BJ (cell line): Measurements from ENCODE around the gene PRAC1. TPM values are rescaled to one million over a fixed set of nuclear protein-coding genes. Genes with fewer than 3 reads are reported as not detected.

ENCODE experiments used
- CTCF ChIA-PET: fragments of 350-600 bp; formaldehyde crosslinking; extraction: SDS; loops from one replicate; lab custom pipeline; 2021; ENCODE audit warnings: antibody characterized with exemption, inconsistent platforms; lab: Yijun Ruan, JAX
- POLR2A ChIA-PET: fragments of 300-600 bp; sonication (Branson Sonifier 250); formaldehyde crosslinking; extraction: SDS; loops from one replicate; lab custom pipeline; 2021; ENCODE audit warnings: antibody characterized with exemption; lab: Charles Lee
- DNase-seq: peaks from one replicate; pipeline ENCODE4 v3.0.0-alpha.2; 2011; ENCODE audit warnings: low read depth
- H3K27me3 ChIP-seq: 2 replicates; pipeline ENCODE4 v1.6.0; 2011; ENCODE audit warnings: low read length; ENCODE audit not compliant: control insufficient read depth, insufficient read depth
- H3K36me3 ChIP-seq: 2 replicates; pipeline ENCODE4 v1.5.1; 2011; ENCODE audit warnings: low read length; ENCODE audit not compliant: control insufficient read depth, insufficient read depth
- H3K4me3 ChIP-seq: 2 replicates; pipeline ENCODE4 v1.5.1; 2011; ENCODE audit warnings: low read depth, mild to moderate bottlenecking, control low read depth, low read length
- polyA minus RNA-seq: library from RNA; depleted of rRNA, polyadenylated mRNA; stranded (reverse); fragments of >200 nt; gene quantifications from 2 replicates; pipeline ENCODE4 v1.2.3, GENCODE V29; 2011; rRNA and poly(A)+ RNA removed
- polyA plus RNA-seq: library from polyadenylated mRNA; depleted of rRNA; stranded (reverse); fragments of >200 nt; gene quantifications from 2 replicates; pipeline ENCODE4 v1.2.3, GENCODE V29; 2011; rRNA removed
- TF ChIP-seq, protein P1 (sequence below): IDR thresholded peaks from 2 replicates; pipeline ENCODE4 v1.5.1; 2011; ENCODE audit warnings: low read depth, mild to moderate bottlenecking, control low read depth, inconsistent platforms, low read length, moderate library complexity; ENCODE audit not compliant: insufficient read depth

The PRAC1 gene
- polyA plus RNA-seq (not detected in 2 replicates), polyA minus RNA-seq (not detected in 2 replicates)

GRCh38 chr17:48722201-48722907, at the start of gene PRAC1:
TSS of gene PRAC1 (minus strand) at chr17:48722518. CDS start at chr17:48722392, 126 bp downstream.
- POLR2A ChIA-PET, result no interaction called here
- no peaks in the 10 kb centered on the region for H3K36me3 ChIP-seq
- H3K27me3 ChIP-seq, result peaks cover 63% of the 10 kb centered on the region
- TF ChIP-seq, protein P1, sequence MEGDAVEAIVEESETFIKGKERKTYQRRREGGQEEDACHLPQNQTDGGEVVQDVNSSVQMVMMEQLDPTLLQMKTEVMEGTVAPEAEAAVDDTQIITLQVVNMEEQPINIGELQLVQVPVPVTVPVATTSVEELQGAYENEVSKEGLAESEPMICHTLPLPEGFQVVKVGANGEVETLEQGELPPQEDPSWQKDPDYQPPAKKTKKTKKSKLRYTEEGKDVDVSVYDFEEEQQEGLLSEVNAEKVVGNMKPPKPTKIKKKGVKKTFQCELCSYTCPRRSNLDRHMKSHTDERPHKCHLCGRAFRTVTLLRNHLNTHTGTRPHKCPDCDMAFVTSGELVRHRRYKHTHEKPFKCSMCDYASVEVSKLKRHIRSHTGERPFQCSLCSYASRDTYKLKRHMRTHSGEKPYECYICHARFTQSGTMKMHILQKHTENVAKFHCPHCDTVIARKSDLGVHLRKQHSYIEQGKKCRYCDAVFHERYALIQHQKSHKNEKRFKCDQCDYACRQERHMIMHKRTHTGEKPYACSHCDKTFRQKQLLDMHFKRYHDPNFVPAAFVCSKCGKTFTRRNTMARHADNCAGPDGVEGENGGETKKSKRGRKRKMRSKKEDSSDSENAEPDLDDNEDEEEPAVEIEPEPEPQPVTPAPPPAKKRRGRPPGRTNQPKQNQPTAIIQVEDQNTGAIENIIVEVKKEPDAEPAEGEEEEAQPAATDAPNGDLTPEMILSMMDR, result no peak
- DNase-seq, result no peak
- H3K4me3 ChIP-seq, result no peak within 1 kb of the TSS; the same call in none of the 2 replicates
- CTCF ChIA-PET, result interaction anchor here (1.3 to 10.4 kb wide), 10 partner anchors 22 to 162 kb away, joined by 3 to 152 read pairs (median 20); no protein-coding TSS in a partner anchor

GRCh38 chr17:48770954-48771353, 48.6 kb upstream of the PRAC1 start:
- CTCF ChIA-PET, result no interaction called here
- H3K27me3 ChIP-seq, result no peaks in the 10 kb centered on the region; the same call in none of the 2 replicates
- no peak for DNase-seq
- H3K4me3 ChIP-seq, result no peak overlapping the region
- POLR2A ChIA-PET, result no interaction called here
- TF ChIP-seq, protein P1, result no peak
- H3K36me3 ChIP-seq, result no peaks in the 10 kb centered on the region

DNA sequence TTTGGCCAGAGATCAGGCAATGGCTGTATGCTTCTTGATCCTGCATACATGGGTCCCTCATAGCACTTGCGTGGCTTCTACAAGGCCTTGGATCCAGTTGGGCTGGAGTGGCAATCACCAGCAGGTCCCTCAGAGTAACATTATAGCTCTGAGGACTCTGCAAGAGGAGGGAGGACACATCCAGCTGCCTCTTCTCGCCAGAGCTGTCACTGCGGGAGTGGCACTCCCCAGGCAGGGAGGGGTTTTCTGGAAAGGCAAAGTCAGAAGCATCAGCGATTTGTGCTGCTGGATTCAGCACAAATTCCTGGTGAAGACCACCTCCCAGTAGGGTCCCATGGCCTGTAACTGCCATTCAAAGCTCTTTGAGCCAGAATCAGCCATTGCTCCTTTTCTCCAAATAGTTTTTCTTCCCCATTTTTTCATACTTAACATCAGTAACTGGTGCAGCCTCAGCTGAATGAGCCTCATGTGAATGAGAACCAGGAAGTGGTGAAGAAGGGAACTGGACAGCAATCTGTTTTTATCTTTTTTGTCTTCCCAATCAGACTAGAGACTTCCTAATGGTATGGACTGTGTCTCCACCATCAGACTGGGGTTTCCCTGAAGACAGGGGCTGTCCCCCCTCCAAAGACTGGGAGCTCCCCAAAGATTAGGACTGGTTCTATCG, 46.8 kb upstream of the PRAC1 start:
- CTCF ChIA-PET, result interaction anchor here (1.0 to 3.0 kb wide), 4 partner anchors 45 to 110 kb away, joined by 3 to 19 read pairs (median 4); partner anchors contain the start of gene PRAC2
- POLR2A ChIA-PET, result no interaction called here
- Histone ChIP-seq H3K27me3 (peaks cover 2% of the 10 kb centered on the region), H3K36me3 (no peaks in the 10 kb centered on the region), H3K4me3 (no peak overlapping the region)
- no peak for DNase-seq
- TF ChIP-seq, protein P1, result no peak

- CTCF ChIA-PET, result interaction anchor here (3.0 kb wide), 1 partner anchor 43 kb away, joined by 19 read pairs; the partner anchor contains the start of gene PRAC2
- H3K36me3 ChIP-seq, result no peaks in the 10 kb centered on the region
- H3K4me3 ChIP-seq, result no peak overlapping the region
- H3K27me3 ChIP-seq, result peaks cover 10% of the 10 kb centered on the region
- no peak for DNase-seq
- POLR2A ChIA-PET, result no interaction called here
- TF ChIP-seq, protein P1, result no peak
These were observed 45.0 kb upstream of the PRAC1 start for GRCh38 chr17:48767263-48767774.

DNA sequence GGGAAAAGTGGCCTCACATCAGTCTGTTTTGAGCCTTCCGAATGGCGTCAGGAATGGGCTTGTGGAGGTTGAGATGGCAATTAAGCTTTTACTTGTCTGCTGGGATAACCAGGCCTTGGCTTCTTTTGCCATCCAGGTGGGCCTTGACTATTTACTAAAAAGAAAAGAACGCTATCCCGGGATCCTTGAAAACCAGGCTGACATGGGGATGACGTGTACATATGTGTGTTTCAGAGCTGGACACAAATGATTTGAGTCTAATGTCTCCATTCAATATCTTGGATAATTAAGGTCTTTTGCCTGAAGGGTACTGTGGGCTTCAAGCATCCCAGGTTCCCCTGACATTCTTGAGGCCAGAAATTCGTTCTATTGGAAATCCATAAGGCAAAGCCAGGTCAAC, 38.8 kb upstream of the PRAC1 start:
- Histone ChIP-seq H3K4me3 (no peak overlapping the region), H3K36me3 (no peaks in the 10 kb centered on the region), H3K27me3 (peaks cover 19% of the 10 kb centered on the region)
- TF ChIP-seq, protein P1, result no peak
- CTCF ChIA-PET, result interaction anchor here (0.8 kb wide), 1 partner anchor 30 kb away, joined by 3 read pairs; no protein-coding TSS in a partner anchor
- DNase-seq, result no peak
- POLR2A ChIA-PET, result no interaction called here
